DND-41 (cell line): ENCODE results near the gene GNS.
"Not testable (repeated sequence)": the region's sequence is repeated elsewhere in the genome, so short reads cannot be mapped to it uniquely, and the experiment has no call there.

Experiments used
- ATAC-seq: fragments of 200-7000 bp; cut with Tn5 transposase; 3 replicates; pipeline ENCODE4 v1.9.1; 2021; ENCODE audit warnings: low read depth; ENCODE audit not compliant: insufficient read depth
- DNase-seq: peaks from one replicate; pipeline ENCODE4 v3.0.0-alpha.2; 2020
- H2AFZ ChIP-seq: 2 replicates; pipeline ENCODE4 v1.6.0; 2012; ENCODE audit warnings: low read depth, low read length
- H3K27ac ChIP-seq: 2 replicates; pipeline ENCODE4 v1.5.1; 2012; ENCODE audit warnings: low read length, inconsistent platforms
- H3K27me3 ChIP-seq: fragments of 200-600 bp; sonication (generic); 2 replicates; pipeline ENCODE4 v1.6.0; 2012; ENCODE audit warnings: low read length, mild to moderate bottlenecking, inconsistent platforms; ENCODE audit not compliant: insufficient read depth, poor library complexity
- H3K36me3 ChIP-seq: 2 replicates; pipeline ENCODE4 v1.5.1; 2012; ENCODE audit warnings: low read length, inconsistent platforms; ENCODE audit not compliant: insufficient read depth
- H3K4me1 ChIP-seq: 2 replicates; pipeline ENCODE4 v1.5.1; 2012; ENCODE audit warnings: mild to moderate bottlenecking, low read length; ENCODE audit not compliant: insufficient read depth
- H3K4me2 ChIP-seq: 2 replicates; pipeline ENCODE4 v1.6.0; 2012; ENCODE audit warnings: mild to moderate bottlenecking, moderate library complexity, low read length, inconsistent platforms; ENCODE audit not compliant: insufficient read depth
- H3K4me3 ChIP-seq, 2 experiments: fragments of 200-600 bp in 1 of 2; shearing (Covaris generic) in 1 of 2; 2 replicates each; pipeline ENCODE4 v1.5.1; 2012 to 2016; ENCODE audit warnings: inconsistent platforms in 2 of 2, low read length in 2 of 2, mild to moderate bottlenecking in 2 of 2, low read depth in 1 of 2, moderate library complexity in 1 of 2
- H3K79me2 ChIP-seq: 2 replicates; pipeline ENCODE4 v1.6.0; 2012; ENCODE audit warnings: low read length, inconsistent platforms; ENCODE audit not compliant: insufficient read depth
- H3K9ac ChIP-seq: 2 replicates; pipeline ENCODE4 v1.6.0; 2012; ENCODE audit warnings: low read depth, mild to moderate bottlenecking, inconsistent platforms, low read length, moderate library complexity
- H3K9me3 ChIP-seq: 2 replicates; pipeline ENCODE4 v1.5.1; 2012; ENCODE audit warnings: low read length, moderate library complexity, mild to moderate bottlenecking, inconsistent platforms; ENCODE audit not compliant: insufficient read depth, severe bottlenecking
- H4K20me1 ChIP-seq: 2 replicates; pipeline ENCODE4 v1.6.0; 2012; ENCODE audit warnings: low read length; ENCODE audit not compliant: insufficient read depth
- EZH2 ChIP-seq: IDR thresholded peaks from 3 replicates; pipeline ENCODE4 v1.6.1; 2012; ENCODE audit warnings: borderline replicate concordance, low read depth, mild to moderate bottlenecking, moderate library complexity, low read length, inconsistent platforms; ENCODE audit not compliant: severe bottlenecking
- TF ChIP-seq, protein P1 (sequence below): IDR thresholded peaks from 2 replicates; pipeline ENCODE4 v1.5.1; 2012; ENCODE audit warnings: borderline replicate concordance, low read length, moderate library complexity, mild to moderate bottlenecking; ENCODE audit not compliant: poor library complexity, severe bottlenecking; ENCODE audit errors: extremely low read depth

Gene GNS

DNA sequence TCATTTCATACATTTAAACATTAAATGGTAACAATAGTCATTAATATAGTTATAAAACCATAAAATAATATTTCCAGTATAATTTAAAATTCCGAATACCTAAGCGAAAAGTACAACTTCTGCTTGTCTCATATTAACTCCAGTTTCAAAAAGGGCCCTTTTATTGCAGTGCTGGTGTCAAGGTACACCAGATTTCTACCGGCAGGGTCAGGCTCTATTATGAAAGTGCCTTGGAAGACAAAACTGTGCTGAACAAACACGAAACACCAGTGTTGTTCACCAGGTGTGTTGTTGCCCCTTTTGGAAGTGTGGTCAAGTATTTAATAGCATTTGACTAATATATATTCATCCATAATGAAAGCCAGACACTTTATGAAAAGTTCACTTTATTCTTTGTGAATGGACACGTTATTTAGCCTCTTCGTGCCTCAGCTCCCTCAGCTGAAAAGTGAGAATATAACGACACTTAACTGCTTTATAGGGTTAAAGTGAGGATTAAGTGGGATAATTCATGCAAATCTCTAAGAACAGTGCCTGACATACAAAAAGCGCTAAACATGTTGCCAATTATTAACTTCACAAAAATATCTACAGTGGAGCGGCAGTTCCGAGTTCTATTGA, 20.3 kb upstream of the GNS start:
- Histone ChIP-seq H3K9ac (no peak overlapping the region), H3K27me3 (no peaks in the 10 kb centered on the region), H4K20me1 (no peaks in the 10 kb centered on the region), H3K9me3 (peaks cover 3% of the 10 kb centered on the region), H2AFZ (no peak overlapping the region), H3K27ac (no peak overlapping the region), H3K4me1 (no peaks in the 10 kb centered on the region), H3K4me3 (no peak overlapping the region), H3K36me3 (no peaks in the 10 kb centered on the region), H3K79me2 (no peaks in the 10 kb centered on the region), H3K4me2 (no peak overlapping the region)
- TF ChIP-seq, protein P1, sequence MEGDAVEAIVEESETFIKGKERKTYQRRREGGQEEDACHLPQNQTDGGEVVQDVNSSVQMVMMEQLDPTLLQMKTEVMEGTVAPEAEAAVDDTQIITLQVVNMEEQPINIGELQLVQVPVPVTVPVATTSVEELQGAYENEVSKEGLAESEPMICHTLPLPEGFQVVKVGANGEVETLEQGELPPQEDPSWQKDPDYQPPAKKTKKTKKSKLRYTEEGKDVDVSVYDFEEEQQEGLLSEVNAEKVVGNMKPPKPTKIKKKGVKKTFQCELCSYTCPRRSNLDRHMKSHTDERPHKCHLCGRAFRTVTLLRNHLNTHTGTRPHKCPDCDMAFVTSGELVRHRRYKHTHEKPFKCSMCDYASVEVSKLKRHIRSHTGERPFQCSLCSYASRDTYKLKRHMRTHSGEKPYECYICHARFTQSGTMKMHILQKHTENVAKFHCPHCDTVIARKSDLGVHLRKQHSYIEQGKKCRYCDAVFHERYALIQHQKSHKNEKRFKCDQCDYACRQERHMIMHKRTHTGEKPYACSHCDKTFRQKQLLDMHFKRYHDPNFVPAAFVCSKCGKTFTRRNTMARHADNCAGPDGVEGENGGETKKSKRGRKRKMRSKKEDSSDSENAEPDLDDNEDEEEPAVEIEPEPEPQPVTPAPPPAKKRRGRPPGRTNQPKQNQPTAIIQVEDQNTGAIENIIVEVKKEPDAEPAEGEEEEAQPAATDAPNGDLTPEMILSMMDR: no peak
- TF ChIP-seq EZH2: no peak
- ATAC-seq (no peak), DNase-seq (no peak)

DNA sequence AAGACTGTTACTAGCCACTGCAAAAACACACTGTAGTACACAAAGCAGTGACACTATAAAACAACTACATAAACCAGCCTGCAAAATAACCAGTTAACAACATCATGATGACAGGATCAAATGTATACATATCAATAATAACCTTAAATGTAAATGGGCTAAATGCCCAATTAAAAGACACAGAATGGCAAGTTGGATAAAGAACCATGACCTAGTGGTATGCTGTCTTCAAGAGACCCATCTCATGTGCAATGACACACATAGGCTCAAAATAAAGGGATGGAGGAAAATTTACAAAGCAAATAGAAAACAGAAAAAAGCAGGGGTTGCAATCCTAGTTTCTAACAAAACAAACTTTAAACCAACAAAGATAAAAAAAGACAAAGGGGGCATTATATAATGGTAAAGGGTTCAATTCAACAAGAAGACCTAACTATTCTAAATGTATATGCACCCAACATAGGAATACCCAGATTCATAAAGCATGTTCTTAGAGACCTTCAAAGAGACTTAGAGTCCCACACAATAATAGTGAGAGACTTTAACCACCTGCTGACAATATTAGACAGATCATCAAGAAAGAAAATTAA, 16.0 kb upstream of the GNS start:
- not testable (repeated sequence) for H3K36me3 ChIP-seq, DNase-seq, H3K4me3 ChIP-seq, H3K9ac ChIP-seq, ATAC-seq, H3K4me2 ChIP-seq, H3K79me2 ChIP-seq, H3K27ac ChIP-seq, H3K4me1 ChIP-seq, H2AFZ ChIP-seq, H4K20me1 ChIP-seq, H3K27me3 ChIP-seq, H3K9me3 ChIP-seq

DNA sequence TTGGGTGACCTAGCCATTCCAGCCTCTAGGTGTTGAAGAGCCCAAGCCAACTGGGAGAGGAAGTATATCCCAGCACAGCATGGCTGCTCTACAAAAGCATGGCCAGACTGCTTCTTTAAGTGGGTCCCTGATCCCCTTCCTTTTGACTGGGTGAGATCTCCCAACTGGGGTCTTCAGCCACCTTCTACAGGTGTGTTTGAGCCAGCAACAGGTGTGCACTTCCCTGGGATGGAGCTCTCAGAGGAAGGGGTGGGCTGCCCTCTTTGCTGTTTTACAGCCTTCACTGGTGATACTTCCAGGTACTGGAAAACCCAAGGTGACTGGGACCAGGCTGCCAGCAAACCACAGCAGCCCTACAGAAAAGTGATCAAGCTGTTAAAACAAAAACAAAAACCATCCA, 14.2 kb upstream of the GNS start:
- Histone ChIP-seq H3K79me2 (no peaks in the 10 kb centered on the region), H4K20me1 (no peaks in the 10 kb centered on the region), H3K4me2 (no peak overlapping the region), H2AFZ (no peak overlapping the region), H3K4me3 (no peak overlapping the region), H3K27me3 (no peaks in the 10 kb centered on the region), H3K27ac (no peak overlapping the region), H3K4me1 (no peaks in the 10 kb centered on the region), H3K36me3 (no peaks in the 10 kb centered on the region), H3K9me3 (peaks cover 3% of the 10 kb centered on the region), H3K9ac (no peak overlapping the region)
- DNase-seq (no peak), ATAC-seq (no peak)
- TF ChIP-seq, protein P1: no peak

DNA sequence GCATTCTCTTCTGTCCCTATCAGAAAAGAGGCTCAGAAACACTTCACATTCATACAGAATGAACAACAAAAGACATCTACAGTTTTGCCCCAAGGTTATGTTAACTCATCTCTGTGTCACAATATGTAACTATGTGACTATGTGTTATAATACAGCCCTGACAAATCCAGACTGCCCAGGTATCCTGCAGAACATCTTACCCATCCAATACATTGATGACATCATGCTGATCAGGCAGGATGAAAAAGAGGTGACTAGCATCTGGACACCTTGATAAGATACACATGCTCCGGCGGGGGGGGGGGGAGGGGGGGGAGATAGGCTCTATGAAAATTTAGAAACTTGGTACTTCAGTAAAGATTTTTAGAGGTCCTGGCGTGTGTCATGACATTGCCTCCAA, 8.3 kb upstream of the GNS start:
- Histone ChIP-seq H4K20me1 (no peaks in the 10 kb centered on the region), H3K9ac (no peak overlapping the region), H3K4me1 (no peaks in the 10 kb centered on the region), H3K36me3 (no peaks in the 10 kb centered on the region), H3K79me2 (no peaks in the 10 kb centered on the region), H3K27ac (no peak overlapping the region), H2AFZ (no peak overlapping the region), H3K27me3 (no peaks in the 10 kb centered on the region), H3K4me2 (no peak overlapping the region), H3K9me3 (no peaks in the 10 kb centered on the region), H3K4me3 (no peak overlapping the region)
- TF ChIP-seq, protein P1: no peak
- TF ChIP-seq EZH2: no peak
- no peak for ATAC-seq
- DNase-seq: no peak
